IMR-90 (cell line): Measurements from ENCODE around the gene CACNA2D4. TPM values are rescaled to one million over a fixed set of nuclear protein-coding genes. Genes with fewer than 3 reads are reported as not detected.
A peak's percentile ranks its signal among the peaks of the same experiment; 100 is the strongest.

Source experiments
- ATAC-seq: fragments of 200-7000 bp; cut with Tn5 transposase; 2 replicates; pipeline ENCODE4 v1.9.1; 2020; ENCODE audit warnings: low read depth, mild to moderate bottlenecking, moderate library complexity
- BruUV-seq: library from RNA; stranded (reverse); fragments of 400-500 nt; replicated peaks from 2 replicates; lab custom pipeline; 2021; lab: Mats Ljungman, UMichigan
- CTCF ChIA-PET: fragments of 300-600 bp; formaldehyde crosslinking; extraction: SDS; loops from one replicate; lab custom pipeline; 2021; ENCODE audit warnings: antibody characterized with exemption; lab: Yijun Ruan, JAX
- POLR2A ChIA-PET: fragments of 300-600 bp; sonication (Branson Sonifier 250); formaldehyde crosslinking; loops from one replicate; lab custom pipeline; 2022; ENCODE audit warnings: antibody characterized with exemption; ENCODE audit not compliant: unreplicated experiment; lab: Charles Lee
- DNase-seq: peaks from one replicate; pipeline ENCODE4 v3.0.0; 2013
- H2AFZ ChIP-seq: replicated peaks from 2 replicates; pipeline ENCODE3; 2013; ENCODE audit warnings: low read length, mild to moderate bottlenecking; ENCODE audit not compliant: poor library complexity
- H2AK5ac ChIP-seq: 2 replicates; pipeline ENCODE4 v1.6.1; 2013; ENCODE audit warnings: low read depth, low read length, inconsistent platforms
- H2AK9ac ChIP-seq: replicated peaks from 2 replicates; pipeline ENCODE3; 2013; ENCODE audit warnings: mild to moderate bottlenecking, low read depth, low read length, moderate library complexity; ENCODE audit not compliant: poor library complexity
- H2BK120ac ChIP-seq: 2 replicates; pipeline ENCODE4 v1.6.1; 2013; ENCODE audit warnings: low read depth, low read length, inconsistent platforms
- H2BK15ac ChIP-seq: 3 replicates; pipeline ENCODE4 v1.6.1; 2013; ENCODE audit warnings: low read depth, low read length, inconsistent platforms
- H2BK20ac ChIP-seq: 2 replicates; pipeline ENCODE4 v1.6.1; 2013; ENCODE audit warnings: low read depth, mild to moderate bottlenecking, inconsistent platforms, low read length, moderate library complexity
- H2BK5ac ChIP-seq: 2 replicates; pipeline ENCODE4 v1.6.1; 2013; ENCODE audit warnings: mild to moderate bottlenecking, low read depth, low read length, inconsistent platforms; ENCODE audit not compliant: poor library complexity, severe bottlenecking
- H3K14ac ChIP-seq: replicated peaks from 2 replicates; pipeline ENCODE4 v1.6.1; 2013; ENCODE audit warnings: low read depth, low read length, inconsistent platforms
- H3K18ac ChIP-seq: 2 replicates; pipeline ENCODE4 v1.6.1; 2013; ENCODE audit warnings: low read depth, low read length, control low read depth
- H3K23ac ChIP-seq: 2 replicates; pipeline ENCODE4 v1.6.1; 2013; ENCODE audit warnings: low read depth, low read length, inconsistent platforms
- H3K27ac ChIP-seq: 2 replicates; pipeline ENCODE4 v1.5.1; 2013; ENCODE audit warnings: mild to moderate bottlenecking, control low read depth, low read length; ENCODE audit not compliant: insufficient read depth
- H3K27me3 ChIP-seq: 2 replicates; pipeline ENCODE4 v1.6.1; 2013; ENCODE audit warnings: low read length; ENCODE audit not compliant: control insufficient read depth, insufficient read depth
- H3K36me3 ChIP-seq: 2 replicates; pipeline ENCODE4 v1.6.1; 2013; ENCODE audit warnings: low read length, mixed read lengths; ENCODE audit not compliant: control insufficient read depth, insufficient read depth
- H3K4ac ChIP-seq: 2 replicates; pipeline ENCODE4 v1.6.1; 2013; ENCODE audit warnings: low read depth, low read length, inconsistent platforms
- H3K4me1 ChIP-seq: 2 replicates; pipeline ENCODE4 v1.6.1; 2013; ENCODE audit warnings: low read length, mixed read lengths; ENCODE audit not compliant: control insufficient read depth, insufficient read depth
- H3K4me2 ChIP-seq: 2 replicates; pipeline ENCODE4 v1.6.1; 2013; ENCODE audit warnings: low read depth, mild to moderate bottlenecking, control low read depth, low read length, moderate library complexity
- H3K4me3 ChIP-seq: 2 replicates; pipeline ENCODE4 v1.5.1; 2013; ENCODE audit warnings: low read depth, mild to moderate bottlenecking, control low read depth, low read length, moderate library complexity; ENCODE audit not compliant: insufficient read depth
- H3K56ac ChIP-seq: 2 replicates; pipeline ENCODE4 v1.6.1; 2013; ENCODE audit warnings: low read length, inconsistent platforms; ENCODE audit not compliant: insufficient read depth; ENCODE audit errors: extremely low read depth
- H3K79me1 ChIP-seq, 2 experiments: 2 replicates each; pipeline ENCODE4 v1.6.1; 2013; ENCODE audit warnings: low read length in 2 of 2, inconsistent platforms in 1 of 2, low read depth in 1 of 2
- H3K9ac ChIP-seq: 2 replicates; pipeline ENCODE4 v1.6.1; 2013; ENCODE audit warnings: low read depth, low read length, control low read depth
- H3K9me1 ChIP-seq: 2 replicates; pipeline ENCODE4 v1.6.1; 2013; ENCODE audit warnings: low read length, inconsistent platforms; ENCODE audit not compliant: insufficient read depth
- H3K9me3 ChIP-seq: 2 replicates; pipeline ENCODE4 v1.6.1; 2013; ENCODE audit warnings: low read length; ENCODE audit not compliant: control insufficient read depth, insufficient read depth
- H4K20me1 ChIP-seq: 2 replicates; pipeline ENCODE4 v1.6.1; 2013; ENCODE audit warnings: low read length, inconsistent platforms; ENCODE audit not compliant: insufficient read depth
- H4K5ac ChIP-seq: 2 replicates; pipeline ENCODE4 v1.6.1; 2013; ENCODE audit warnings: mild to moderate bottlenecking, low read depth, low read length, control low read depth
- H4K8ac ChIP-seq, 2 experiments: 2 replicates each; pipeline ENCODE4 v1.6.1; 2013; ENCODE audit warnings: low read depth in 2 of 2, low read length in 2 of 2, control low read depth in 1 of 2, inconsistent platforms in 1 of 2
- H4K91ac ChIP-seq: 2 replicates; pipeline ENCODE4 v1.6.1; 2013; ENCODE audit warnings: low read depth, low read length, inconsistent platforms; ENCODE audit not compliant: insufficient read depth
- BHLHE40 ChIP-seq: fragments of 150-350 bp; IDR thresholded peaks from 2 replicates; pipeline ENCODE4 v1.6.1; 2016; ENCODE audit warnings: mild to moderate bottlenecking, low read depth, low read length
- CEBPB ChIP-seq: IDR thresholded peaks from 2 replicates; pipeline ENCODE4 v1.6.1; 2012; ENCODE audit warnings: low read depth, low read length, improper control_type of control experiment
- FOS ChIP-seq: fragments of 150-350 bp; IDR thresholded peaks from 2 replicates; pipeline ENCODE4 v1.6.1; 2016; ENCODE audit warnings: low read depth, low read length
- MAFK ChIP-seq: IDR thresholded peaks from 2 replicates; pipeline ENCODE4 v1.6.1; 2012; ENCODE audit warnings: low read depth, low read length, improper control_type of control experiment
- MAZ ChIP-seq: IDR thresholded peaks from 2 replicates; pipeline ENCODE4 v1.6.1; 2012; ENCODE audit warnings: low read depth, mild to moderate bottlenecking, low read length, improper control_type of control experiment, moderate library complexity, borderline replicate concordance
- MXI1 ChIP-seq: IDR thresholded peaks from 2 replicates; pipeline ENCODE4 v1.6.1; 2012; ENCODE audit warnings: low read depth, mild to moderate bottlenecking, low read length, moderate library complexity, borderline replicate concordance
- NFE2L2 ChIP-seq: fragments of 150-350 bp; IDR thresholded peaks from 2 replicates; pipeline ENCODE4 v1.6.1; 2016; ENCODE audit warnings: low read depth, mild to moderate bottlenecking, low read length
- POLR2A ChIP-seq: IDR thresholded peaks from 2 replicates; pipeline ENCODE4 v1.6.1; 2012; ENCODE audit warnings: mild to moderate bottlenecking, low read depth, low read length
- RAD21 ChIP-seq: IDR thresholded peaks from 2 replicates; pipeline ENCODE4 v1.6.1; 2012; ENCODE audit warnings: low read length, improper control_type of control experiment
- RCOR1 ChIP-seq: IDR thresholded peaks from 2 replicates; pipeline ENCODE4 v1.6.1; 2012; ENCODE audit warnings: mild to moderate bottlenecking, low read length, improper control_type of control experiment; ENCODE audit not compliant: insufficient replicate concordance
- RFX5 ChIP-seq: IDR thresholded peaks from 2 replicates; pipeline ENCODE4 v1.8.0; 2012; ENCODE audit warnings: low read depth, mild to moderate bottlenecking, low read length, moderate library complexity
- SMC3 ChIP-seq: fragments of 150-350 bp; IDR thresholded peaks from 2 replicates; pipeline ENCODE4 v1.6.1; 2016; ENCODE audit warnings: low read depth, mild to moderate bottlenecking, antibody characterized with exemption, low read length, moderate library complexity
- WGBS, 2 experiments: methylation state at CpG; one replicate each; pipeline versions ENCODE4 v1.1.5 to v1.1.7; 2013; ENCODE audit warnings: missing lambda C conversion rate in 2 of 2; ENCODE audit not compliant: insufficient read length in 1 of 2; ENCODE audit errors: extremely low coverage in 2 of 2; 5-methylcytosine and 5-hydroxymethylcytosine counted together
- dilution Hi-C: fragments of 300-500 bp; cut with HindIII; formaldehyde crosslinking; loops from one replicate; pipeline ENCODE4 v1.14.3; 2018; ENCODE audit warnings: low sequenced_read_pairs; ENCODE audit not compliant: unreplicated experiment
- in situ Hi-C: fragments of 300-500 bp; cut with MboI; formaldehyde crosslinking; loops from 3 replicates; pipeline ENCODE4 v1.14.3; 2019; ENCODE audit warnings: low sequenced_read_pairs, inconsistent platforms, mixed read lengths
- intact Hi-C: fragments of 100-400 bp; cut with micrococcal nuclease; formaldehyde crosslinking; loops from 2 replicates; pipeline ENCODE4 v1.10.0; 2022
- polyA plus RNA-seq, 3 experiments: library from polyadenylated mRNA; depleted of rRNA; stranded (reverse); fragments of >200 nt; gene quantifications; 2 replicates each; pipeline ENCODE4 v1.2.3, GENCODE V29; 2012; ENCODE audit warnings: low replicate concordance in 1 of 3
- total RNA-seq: library from RNA; depleted of rRNA; stranded (reverse); fragments of >200 nt; gene quantifications from 2 replicates; pipeline ENCODE4 v1.2.3, GENCODE V29; 2012
- TF ChIP-seq, protein P1 (sequence below): conservative IDR thresholded peaks from 2 replicates; pipeline ENCODE4 v1.5.1; 2012; ENCODE audit warnings: mild to moderate bottlenecking, low read depth, low read length, improper control_type of control experiment
- TF ChIP-seq, protein P2 (sequence below): fragments of 150-350 bp; IDR thresholded peaks from 2 replicates; pipeline ENCODE4 v1.6.1; 2016; ENCODE audit warnings: low read depth, mild to moderate bottlenecking, low read length, moderate library complexity, borderline replicate concordance
- TF ChIP-seq, protein P3 (sequence below): fragments of 150-350 bp; IDR thresholded peaks from 2 replicates; pipeline ENCODE4 v1.6.1; 2017; ENCODE audit warnings: mild to moderate bottlenecking, antibody characterized with exemption, low read length, low read depth

The CACNA2D4 gene
- total and polyA plus RNA-seq, 2 of the 4 experiments (the other 2 are of a cell fraction) = 0.18 to 0.22 TPM

DNA sequence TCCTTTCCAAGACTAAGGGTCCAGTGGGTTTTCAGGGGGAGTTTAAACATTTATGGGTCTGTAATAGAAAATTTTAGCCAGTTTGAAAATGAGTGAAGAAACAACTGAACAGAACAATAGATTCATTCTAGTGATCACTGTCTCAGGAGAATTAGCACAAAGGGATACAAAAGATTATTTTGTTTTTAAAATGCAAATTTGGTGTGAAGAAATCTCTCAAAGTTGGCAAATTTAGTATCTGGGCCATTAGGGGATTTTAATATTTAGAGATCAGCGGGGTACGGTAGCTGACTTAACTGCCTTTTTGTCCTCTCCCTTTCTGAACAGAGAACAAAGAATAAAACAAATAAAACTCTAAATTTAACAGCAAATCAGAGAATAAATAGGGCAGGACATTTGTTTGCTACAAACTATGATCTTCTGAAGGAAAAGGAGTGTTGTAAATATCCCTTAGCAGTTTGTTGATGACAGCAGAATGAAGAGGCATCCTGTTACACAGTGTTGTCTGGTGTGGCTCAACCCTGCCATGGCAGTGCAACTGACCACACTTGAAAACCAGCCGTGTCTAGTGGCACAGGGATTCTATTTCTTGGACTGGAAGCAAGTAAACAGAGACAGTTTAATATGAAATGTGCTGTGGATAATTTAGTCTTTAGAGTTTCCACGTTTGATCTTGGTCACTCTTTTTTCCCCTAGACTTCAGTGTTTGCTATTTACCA is 144.4 kb downstream of the CACNA2D4 start:
- Histone ChIP-seq H2BK15ac (no peak overlapping the region), H3K9ac (no peak overlapping the region), H3K56ac (no peak overlapping the region), H2AK9ac (no peak overlapping the region), H4K91ac (no peak overlapping the region), H2BK120ac (no peak overlapping the region), H4K5ac (no peak overlapping the region), H3K36me3 (no peaks in the 10 kb centered on the region; the same call in 1 of the 2 replicates), H3K9me3 (no peaks in the 10 kb centered on the region), H2AK5ac (0 out of 2 replicates have a peak overlapping the region, but pooled peaks have one; percentile 5), H4K8ac (no peak overlapping the region), H3K18ac (no peak overlapping the region), H3K4me2 (no peak overlapping the region), H3K27me3 (no peaks in the 10 kb centered on the region), H3K27ac (no peak overlapping the region), H2AFZ (no peak overlapping the region), H3K23ac (no peak overlapping the region), H3K4ac (no peak overlapping the region), H3K9me1 (peaks cover 19% of the 10 kb centered on the region), H3K14ac (0 out of 2 replicates have a peak overlapping the region, but pooled peaks have one; percentile 2), H4K20me1 (peaks cover 10% of the 10 kb centered on the region; the same call in 1 of the 2 replicates), H3K4me3 (no peak overlapping the region), H3K4me1 (peaks cover 18% of the 10 kb centered on the region), H3K79me1 (peaks cover 18 to 53% of the 10 kb centered on the region in 2 experiments), H2BK20ac (no peak overlapping the region), H2BK5ac (no peak overlapping the region)
- WGBS, 2 experiments = no CpG with 5 or more reads among the region's 4 CpGs
- ATAC-seq = peak; percentile 40; the same call in 1 of the 2 replicates
- POLR2A ChIA-PET = no interaction called here
- intact Hi-C loops (no loop called here), dilution Hi-C loops (no loop called here), in situ Hi-C loops (no loop called here)
- DNase-seq = peak; percentile 11
- no TSS peak for BruUV-seq
- CTCF ChIA-PET = no interaction called here
- TF ChIP-seq BHLHE40 (no peak), RFX5 (no peak), RAD21 (no peak), RCOR1 (no peak), NFE2L2 (no peak), MXI1 (no peak), MAFK (no peak), SMC3 (no peak), CEBPB (no peak), FOS (no peak), MAZ (no peak), POLR2A (no peak)
- TF ChIP-seq, protein P1, sequence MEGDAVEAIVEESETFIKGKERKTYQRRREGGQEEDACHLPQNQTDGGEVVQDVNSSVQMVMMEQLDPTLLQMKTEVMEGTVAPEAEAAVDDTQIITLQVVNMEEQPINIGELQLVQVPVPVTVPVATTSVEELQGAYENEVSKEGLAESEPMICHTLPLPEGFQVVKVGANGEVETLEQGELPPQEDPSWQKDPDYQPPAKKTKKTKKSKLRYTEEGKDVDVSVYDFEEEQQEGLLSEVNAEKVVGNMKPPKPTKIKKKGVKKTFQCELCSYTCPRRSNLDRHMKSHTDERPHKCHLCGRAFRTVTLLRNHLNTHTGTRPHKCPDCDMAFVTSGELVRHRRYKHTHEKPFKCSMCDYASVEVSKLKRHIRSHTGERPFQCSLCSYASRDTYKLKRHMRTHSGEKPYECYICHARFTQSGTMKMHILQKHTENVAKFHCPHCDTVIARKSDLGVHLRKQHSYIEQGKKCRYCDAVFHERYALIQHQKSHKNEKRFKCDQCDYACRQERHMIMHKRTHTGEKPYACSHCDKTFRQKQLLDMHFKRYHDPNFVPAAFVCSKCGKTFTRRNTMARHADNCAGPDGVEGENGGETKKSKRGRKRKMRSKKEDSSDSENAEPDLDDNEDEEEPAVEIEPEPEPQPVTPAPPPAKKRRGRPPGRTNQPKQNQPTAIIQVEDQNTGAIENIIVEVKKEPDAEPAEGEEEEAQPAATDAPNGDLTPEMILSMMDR = no peak
- TF ChIP-seq, protein P2, sequence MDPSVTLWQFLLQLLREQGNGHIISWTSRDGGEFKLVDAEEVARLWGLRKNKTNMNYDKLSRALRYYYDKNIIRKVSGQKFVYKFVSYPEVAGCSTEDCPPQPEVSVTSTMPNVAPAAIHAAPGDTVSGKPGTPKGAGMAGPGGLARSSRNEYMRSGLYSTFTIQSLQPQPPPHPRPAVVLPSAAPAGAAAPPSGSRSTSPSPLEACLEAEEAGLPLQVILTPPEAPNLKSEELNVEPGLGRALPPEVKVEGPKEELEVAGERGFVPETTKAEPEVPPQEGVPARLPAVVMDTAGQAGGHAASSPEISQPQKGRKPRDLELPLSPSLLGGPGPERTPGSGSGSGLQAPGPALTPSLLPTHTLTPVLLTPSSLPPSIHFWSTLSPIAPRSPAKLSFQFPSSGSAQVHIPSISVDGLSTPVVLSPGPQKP = no peak
- TF ChIP-seq, protein P3, sequence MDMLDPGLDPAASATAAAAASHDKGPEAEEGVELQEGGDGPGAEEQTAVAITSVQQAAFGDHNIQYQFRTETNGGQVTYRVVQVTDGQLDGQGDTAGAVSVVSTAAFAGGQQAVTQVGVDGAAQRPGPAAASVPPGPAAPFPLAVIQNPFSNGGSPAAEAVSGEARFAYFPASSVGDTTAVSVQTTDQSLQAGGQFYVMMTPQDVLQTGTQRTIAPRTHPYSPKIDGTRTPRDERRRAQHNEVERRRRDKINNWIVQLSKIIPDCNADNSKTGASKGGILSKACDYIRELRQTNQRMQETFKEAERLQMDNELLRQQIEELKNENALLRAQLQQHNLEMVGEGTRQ = no peak
